ENCODE data around the gene LAMA5. TPM values are rescaled to one million over a fixed set of nuclear protein-coding genes. Genes with fewer than 3 reads are reported as not detected.

LAMA5 gene
- total RNA-seq, 1 donor from 2014 or later = 35.0 TPM

DNA sequence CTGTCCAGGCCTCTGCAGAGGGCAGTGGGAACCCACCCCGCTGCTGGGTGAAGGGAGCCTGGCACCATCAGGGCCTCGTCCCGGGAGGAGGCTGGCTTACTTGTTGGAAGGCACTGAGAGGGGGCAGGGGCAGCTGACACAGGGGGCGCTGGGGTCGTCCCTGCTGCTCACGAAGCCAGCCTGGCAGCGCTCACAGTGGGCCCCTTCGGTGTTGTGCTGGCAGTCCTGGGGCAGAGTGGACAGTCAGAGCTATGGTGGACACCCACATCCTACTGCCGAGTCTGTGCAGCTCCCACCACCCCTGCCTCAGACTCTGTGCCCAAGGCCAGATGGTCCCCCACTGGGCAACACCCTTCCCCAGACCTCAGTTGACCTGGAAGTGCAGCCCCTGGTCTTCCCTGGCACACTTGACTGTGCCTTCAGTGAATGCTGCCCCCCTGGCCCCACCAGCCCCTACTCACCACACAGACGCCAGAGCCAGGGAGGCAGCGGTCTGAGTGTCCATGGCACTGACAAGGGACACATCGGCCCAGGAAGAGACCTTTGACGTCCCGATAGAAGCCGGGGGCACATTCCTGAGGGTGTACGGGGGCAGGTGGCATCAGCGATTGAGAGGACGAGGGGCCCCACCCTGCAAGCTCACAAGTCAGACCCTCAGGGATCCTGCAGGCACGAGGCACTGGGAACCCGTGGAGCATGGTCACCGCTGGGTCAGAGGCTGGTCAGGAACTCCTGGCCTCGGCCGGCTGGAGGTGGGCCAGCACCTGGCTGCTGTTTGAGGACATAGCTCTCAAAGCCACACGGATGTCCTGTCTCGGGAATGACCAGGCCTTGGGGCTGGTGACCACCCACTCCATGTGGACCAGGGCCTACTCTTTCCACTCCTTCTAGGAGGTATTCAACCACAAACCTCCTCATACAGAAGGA lies 42.9 kb downstream of the LAMA5 start:
- no peak for DNase-seq (ENCODE audit: low read depth, low spot score)
- no peak overlapping the region for H3K27ac Mint-ChIP-seq (ENCODE audit: unreplicated experiment)
- peaks cover 5% of the 10 kb centered on the region for H3K36me3 Mint-ChIP-seq (ENCODE audit: low read depth)
- H3K4me1 Mint-ChIP-seq = no peaks in the 10 kb centered on the region
- no peak overlapping the region for H3K4me3 Mint-ChIP-seq
- TF ChIP-seq, protein P1, sequence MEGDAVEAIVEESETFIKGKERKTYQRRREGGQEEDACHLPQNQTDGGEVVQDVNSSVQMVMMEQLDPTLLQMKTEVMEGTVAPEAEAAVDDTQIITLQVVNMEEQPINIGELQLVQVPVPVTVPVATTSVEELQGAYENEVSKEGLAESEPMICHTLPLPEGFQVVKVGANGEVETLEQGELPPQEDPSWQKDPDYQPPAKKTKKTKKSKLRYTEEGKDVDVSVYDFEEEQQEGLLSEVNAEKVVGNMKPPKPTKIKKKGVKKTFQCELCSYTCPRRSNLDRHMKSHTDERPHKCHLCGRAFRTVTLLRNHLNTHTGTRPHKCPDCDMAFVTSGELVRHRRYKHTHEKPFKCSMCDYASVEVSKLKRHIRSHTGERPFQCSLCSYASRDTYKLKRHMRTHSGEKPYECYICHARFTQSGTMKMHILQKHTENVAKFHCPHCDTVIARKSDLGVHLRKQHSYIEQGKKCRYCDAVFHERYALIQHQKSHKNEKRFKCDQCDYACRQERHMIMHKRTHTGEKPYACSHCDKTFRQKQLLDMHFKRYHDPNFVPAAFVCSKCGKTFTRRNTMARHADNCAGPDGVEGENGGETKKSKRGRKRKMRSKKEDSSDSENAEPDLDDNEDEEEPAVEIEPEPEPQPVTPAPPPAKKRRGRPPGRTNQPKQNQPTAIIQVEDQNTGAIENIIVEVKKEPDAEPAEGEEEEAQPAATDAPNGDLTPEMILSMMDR (conservative IDR thresholded peaks at IDR 0.05) = no peak
- H3K9me3 Mint-ChIP-seq = no peaks in the 10 kb centered on the region
- H3K27me3 Mint-ChIP-seq (ENCODE audit: low read depth) = no peaks in the 10 kb centered on the region

DNA sequence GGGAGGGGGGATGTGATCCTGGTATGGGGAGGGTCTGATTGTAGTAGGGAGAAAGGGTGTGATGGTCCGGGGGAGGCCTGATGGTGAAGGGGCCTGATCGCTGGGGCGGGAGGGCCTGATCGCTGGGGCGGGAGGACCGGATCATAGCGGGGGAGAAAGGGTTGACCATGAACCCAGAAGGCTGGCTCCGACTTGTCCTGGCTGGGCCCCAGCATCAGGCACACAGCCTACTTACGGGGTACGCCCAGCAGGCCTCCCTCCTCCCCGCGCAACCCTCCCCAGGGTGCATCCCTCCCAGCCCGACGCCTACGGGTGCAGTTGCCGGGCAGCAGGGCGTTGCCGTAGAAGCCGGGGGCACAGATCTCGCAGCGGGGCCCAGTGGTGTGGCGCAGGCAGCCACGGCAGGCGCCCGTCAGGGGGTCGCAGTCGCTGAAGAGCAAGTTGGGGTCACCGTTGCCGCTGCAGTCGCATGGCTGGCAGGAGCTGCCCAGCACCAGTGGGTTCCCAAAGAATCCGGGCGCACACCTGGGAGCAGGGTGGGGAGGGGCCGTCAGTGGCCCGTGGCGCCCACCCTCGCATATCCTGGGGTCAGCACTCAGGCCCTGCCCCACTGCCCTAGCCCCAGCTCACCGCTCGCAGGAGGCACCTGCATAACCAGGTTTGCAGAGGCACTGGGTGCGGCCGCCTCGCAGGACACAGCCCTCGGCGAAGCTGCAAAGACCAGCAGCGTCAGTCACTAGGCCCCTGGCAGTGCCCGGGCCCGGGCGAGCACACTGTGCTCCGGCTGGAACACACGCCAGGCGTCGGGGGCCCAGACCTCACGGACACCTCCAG lies 43.7 kb downstream of the LAMA5 start:
- Mint-ChIP-seq H3K27me3 (ENCODE audit: low read depth) (no peaks in the 10 kb centered on the region), H3K9me3 (no peaks in the 10 kb centered on the region), H3K4me1 (no peaks in the 10 kb centered on the region), H3K36me3 (ENCODE audit: low read depth) (peaks cover 5% of the 10 kb centered on the region), H3K27ac (ENCODE audit: unreplicated experiment) (no peak overlapping the region), H3K4me3 (no peak overlapping the region)
- no peak for DNase-seq (ENCODE audit: low read depth, low spot score)
- TF ChIP-seq, protein P1 (conservative IDR thresholded peaks at IDR 0.05) = no peak

GRCh38 chr20:62322492-62323041 lies 44.5 kb downstream of the LAMA5 start:
- Mint-ChIP-seq H3K36me3 (ENCODE audit: low read depth) (peaks cover 5% of the 10 kb centered on the region), H3K4me3 (no peak overlapping the region), H3K27me3 (ENCODE audit: low read depth) (no peaks in the 10 kb centered on the region), H3K9me3 (no peaks in the 10 kb centered on the region), H3K4me1 (no peaks in the 10 kb centered on the region), H3K27ac (ENCODE audit: unreplicated experiment) (no peak overlapping the region)
- DNase-seq (ENCODE audit: low read depth, low spot score) = no peak
- TF ChIP-seq, protein P1 (conservative IDR thresholded peaks at IDR 0.05) = no peak

DNA sequence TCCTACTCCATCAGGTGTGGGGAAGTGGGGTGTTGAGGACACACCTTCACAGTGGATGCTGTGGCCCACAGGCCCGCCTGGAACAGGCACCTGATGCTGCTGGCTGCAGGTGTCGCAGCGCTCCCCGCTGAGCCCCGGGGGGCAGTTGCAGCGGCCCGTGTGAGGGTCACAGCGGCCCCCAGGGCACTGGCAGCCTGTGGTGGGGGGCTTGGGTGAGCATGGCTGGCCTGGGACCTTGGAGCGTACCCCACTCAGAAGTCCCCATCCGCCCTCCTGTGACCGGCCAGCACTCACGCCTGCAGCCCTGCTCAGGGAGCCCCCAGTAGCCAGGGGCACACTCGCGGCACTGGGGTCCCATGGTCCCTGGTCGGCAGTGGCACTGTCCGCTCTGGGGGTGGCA lies 45.1 kb downstream of the LAMA5 start:
- no peak for DNase-seq (ENCODE audit: low read depth, low spot score)
- H3K4me1 Mint-ChIP-seq = no peaks in the 10 kb centered on the region
- no peak overlapping the region for H3K27ac Mint-ChIP-seq (ENCODE audit: unreplicated experiment)
- TF ChIP-seq, protein P1 (conservative IDR thresholded peaks at IDR 0.05) = no peak
- peaks cover 5% of the 10 kb centered on the region for H3K36me3 Mint-ChIP-seq (ENCODE audit: low read depth)
- no peaks in the 10 kb centered on the region for H3K27me3 Mint-ChIP-seq (ENCODE audit: low read depth)
- no peaks in the 10 kb centered on the region for H3K9me3 Mint-ChIP-seq
- H3K4me3 Mint-ChIP-seq = no peak overlapping the region

GRCh38 chr20:62321521-62321948 lies 45.6 kb downstream of the LAMA5 start:
- H3K27ac Mint-ChIP-seq (ENCODE audit: unreplicated experiment) = no peak overlapping the region
- peaks cover 5% of the 10 kb centered on the region for H3K36me3 Mint-ChIP-seq (ENCODE audit: low read depth)
- DNase-seq (ENCODE audit: low read depth, low spot score) = no peak
- no peaks in the 10 kb centered on the region for H3K9me3 Mint-ChIP-seq
- TF ChIP-seq, protein P1 (conservative IDR thresholded peaks at IDR 0.05) = no peak
- no peak overlapping the region for H3K4me3 Mint-ChIP-seq
- no peaks in the 10 kb centered on the region for H3K4me1 Mint-ChIP-seq
- no peaks in the 10 kb centered on the region for H3K27me3 Mint-ChIP-seq (ENCODE audit: low read depth)
